Epithelial cell of proximal tubule (primary cell): ENCODE results near the gene KRT20. TPM values are rescaled to one million over a fixed set of nuclear protein-coding genes. Genes with fewer than 3 reads are reported as not detected.

ENCODE experiments used
- DNase-seq: peaks from one replicate; pipeline ENCODE4 v3.0.0-alpha.2; 2011; ENCODE audit warnings: low read depth
- H3K4me3 ChIP-seq: 2 replicates; pipeline ENCODE4 v1.5.1; 2011; ENCODE audit warnings: low read depth, mild to moderate bottlenecking, low read length
- total RNA-seq: library from RNA; depleted of rRNA; stranded (reverse); fragments of >200 nt; gene quantifications from 2 replicates; pipeline ENCODE4 v1.2.3, GENCODE V29; 2015
- TF ChIP-seq, protein P1 (sequence below): conservative IDR thresholded peaks from 2 replicates; pipeline ENCODE4 v1.5.1; 2012; ENCODE audit warnings: low read depth, mild to moderate bottlenecking, low read length

Gene KRT20
- total RNA-seq, 1 donor from 2014 or later, result not detected

DNA sequence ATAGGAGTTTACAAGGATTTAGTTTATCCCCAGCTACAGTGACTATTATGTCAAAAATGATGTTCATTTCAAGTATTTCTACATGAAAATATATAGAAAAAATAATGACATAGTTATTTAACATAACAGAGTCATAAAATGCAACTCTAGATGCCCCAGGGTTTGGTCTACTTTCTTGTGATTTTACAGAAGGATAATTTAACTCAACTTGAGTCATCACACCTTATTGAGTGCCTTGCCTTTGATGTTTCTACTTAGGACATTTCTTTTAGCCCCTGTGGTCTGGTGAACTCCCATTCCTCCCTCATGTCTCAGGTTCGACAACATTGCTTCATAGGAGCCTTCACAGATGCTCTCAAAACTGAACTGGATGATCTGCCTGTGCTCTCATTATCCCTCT, 2.0 kb downstream of the KRT20 start:
- DNase-seq, result no peak
- TF ChIP-seq, protein P1, sequence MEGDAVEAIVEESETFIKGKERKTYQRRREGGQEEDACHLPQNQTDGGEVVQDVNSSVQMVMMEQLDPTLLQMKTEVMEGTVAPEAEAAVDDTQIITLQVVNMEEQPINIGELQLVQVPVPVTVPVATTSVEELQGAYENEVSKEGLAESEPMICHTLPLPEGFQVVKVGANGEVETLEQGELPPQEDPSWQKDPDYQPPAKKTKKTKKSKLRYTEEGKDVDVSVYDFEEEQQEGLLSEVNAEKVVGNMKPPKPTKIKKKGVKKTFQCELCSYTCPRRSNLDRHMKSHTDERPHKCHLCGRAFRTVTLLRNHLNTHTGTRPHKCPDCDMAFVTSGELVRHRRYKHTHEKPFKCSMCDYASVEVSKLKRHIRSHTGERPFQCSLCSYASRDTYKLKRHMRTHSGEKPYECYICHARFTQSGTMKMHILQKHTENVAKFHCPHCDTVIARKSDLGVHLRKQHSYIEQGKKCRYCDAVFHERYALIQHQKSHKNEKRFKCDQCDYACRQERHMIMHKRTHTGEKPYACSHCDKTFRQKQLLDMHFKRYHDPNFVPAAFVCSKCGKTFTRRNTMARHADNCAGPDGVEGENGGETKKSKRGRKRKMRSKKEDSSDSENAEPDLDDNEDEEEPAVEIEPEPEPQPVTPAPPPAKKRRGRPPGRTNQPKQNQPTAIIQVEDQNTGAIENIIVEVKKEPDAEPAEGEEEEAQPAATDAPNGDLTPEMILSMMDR, result no peak
- no peak overlapping the region for H3K4me3 ChIP-seq

DNA sequence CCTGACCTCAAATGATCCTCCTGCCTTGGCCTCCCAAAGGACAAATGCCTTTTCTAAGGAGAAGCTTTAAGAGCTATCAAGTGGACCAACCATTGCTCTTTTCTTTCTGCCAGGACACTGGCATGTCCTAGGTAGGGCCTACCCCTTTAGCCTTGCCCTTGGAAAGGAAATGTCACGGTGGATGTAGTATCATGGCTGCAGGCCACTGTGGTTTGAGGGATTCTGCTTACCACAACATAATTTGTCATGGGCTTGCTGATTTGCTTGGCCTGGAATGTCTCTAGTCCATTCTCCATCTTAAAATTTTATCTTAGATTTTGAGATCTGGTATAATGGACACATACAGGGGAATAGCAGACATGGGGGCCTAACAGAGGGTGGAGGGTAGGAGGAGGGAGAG, 6.0 kb downstream of the KRT20 start:
- no peak for DNase-seq
- TF ChIP-seq, protein P1, result no peak
- no peak overlapping the region for H3K4me3 ChIP-seq

DNA sequence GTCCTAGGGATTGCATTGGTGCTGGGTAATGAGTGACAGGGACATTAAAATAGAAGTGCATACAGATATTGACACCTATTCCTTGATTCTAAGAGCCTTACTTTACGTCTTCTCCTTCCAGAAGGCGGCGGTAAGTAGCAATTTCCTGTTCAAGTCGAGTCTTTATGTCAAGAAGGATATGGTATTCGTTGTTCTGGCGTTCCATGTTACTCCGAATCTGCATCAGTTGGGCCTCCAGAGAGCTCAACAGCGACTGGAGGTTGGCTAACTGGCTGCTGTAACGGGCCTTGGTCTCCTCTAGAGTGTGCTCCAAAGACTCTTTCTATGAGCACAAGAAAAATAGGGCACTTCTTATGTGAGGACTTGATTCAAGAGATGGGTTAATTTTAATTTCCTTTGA, 7.0 kb downstream of the KRT20 start:
- no peak overlapping the region for H3K4me3 ChIP-seq
- no peak for DNase-seq
- TF ChIP-seq, protein P1, result no peak

DNA sequence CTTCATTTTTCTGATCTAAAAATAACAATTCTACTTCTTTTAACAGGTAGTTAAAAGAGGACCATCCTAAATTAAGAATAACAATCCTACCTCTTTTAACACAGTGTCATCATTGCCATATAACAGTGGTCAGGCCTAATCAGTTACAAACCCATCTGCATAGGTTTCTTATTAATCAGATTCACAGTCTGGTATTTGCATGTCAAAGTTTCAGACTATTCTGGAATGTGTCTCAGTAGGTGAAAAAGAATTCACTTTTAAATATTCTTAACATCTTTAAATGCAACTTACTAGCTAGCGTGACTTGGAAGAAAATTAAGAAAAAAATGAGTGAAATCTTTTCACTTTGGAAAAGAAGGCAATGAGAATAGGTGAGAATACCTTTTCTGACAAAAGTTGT, 11.2 kb downstream of the KRT20 start:
- H3K4me3 ChIP-seq, result no peak overlapping the region
- no peak for DNase-seq
- TF ChIP-seq, protein P1, result no peak

DNA sequence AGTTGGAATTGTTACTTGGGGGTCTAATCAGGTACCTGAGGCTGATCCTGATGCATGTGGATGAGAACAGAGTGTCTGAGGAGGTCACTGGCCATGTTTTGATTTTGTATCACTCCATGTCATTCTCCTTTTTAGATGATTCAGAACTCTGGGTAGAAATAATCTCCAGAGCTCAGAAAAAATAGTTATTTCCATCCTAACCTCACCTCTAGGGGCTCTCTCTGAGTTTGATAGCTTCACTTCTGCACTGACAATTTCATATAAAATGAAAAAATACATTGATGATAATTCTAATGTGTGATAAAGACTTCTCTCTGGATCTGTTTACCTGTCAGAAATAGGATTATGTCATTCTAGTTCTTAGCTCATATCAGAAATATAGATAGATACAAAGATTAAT, 11.8 kb downstream of the KRT20 start:
- no peak overlapping the region for H3K4me3 ChIP-seq
- TF ChIP-seq, protein P1, result peak; percentile 21
- DNase-seq, result no peak

DNA sequence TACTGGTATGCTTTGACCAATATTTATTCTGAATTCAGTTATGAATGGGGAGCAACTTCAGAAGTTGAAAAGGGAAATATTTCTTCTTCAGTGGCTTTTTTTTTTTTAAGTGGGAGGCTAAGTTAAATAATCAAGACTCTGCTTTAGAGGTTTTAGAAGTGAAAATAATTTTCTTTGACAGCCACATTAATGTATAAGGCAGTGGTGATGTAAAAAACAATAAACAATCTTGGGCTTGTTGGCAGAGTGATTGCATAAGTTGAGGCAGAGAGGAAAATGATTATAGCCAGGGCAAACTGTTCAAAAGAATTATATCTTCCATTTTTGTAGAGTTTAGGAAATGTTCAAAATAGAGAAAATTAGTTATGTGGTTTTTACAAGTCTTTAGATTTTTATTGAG, 12.6 kb downstream of the KRT20 start:
- DNase-seq, result no peak
- TF ChIP-seq, protein P1, result no peak
- H3K4me3 ChIP-seq, result no peak overlapping the region

DNA sequence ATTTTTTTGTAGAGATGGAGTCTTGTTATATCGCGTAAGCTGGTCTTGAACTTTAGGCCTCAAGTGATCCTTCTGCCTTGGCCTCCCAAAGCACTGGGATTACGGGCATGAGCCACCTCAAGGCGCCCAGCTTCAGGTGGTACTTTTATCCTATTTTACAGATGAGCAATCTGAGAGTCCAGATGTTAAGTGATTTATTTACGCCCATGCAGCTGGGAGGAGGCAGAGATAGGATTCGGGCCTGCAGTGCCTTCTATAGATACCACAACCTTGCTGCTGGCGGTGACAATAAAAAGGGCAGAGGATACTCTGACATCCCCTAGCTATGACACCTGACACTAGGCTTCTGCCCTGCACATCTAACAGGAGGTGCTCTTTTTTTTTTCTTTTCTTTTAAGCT, 13.7 kb downstream of the KRT20 start:
- TF ChIP-seq, protein P1, result no peak
- H3K4me3 ChIP-seq, result no peak overlapping the region
- no peak for DNase-seq
